ENCODE measurements around the gene CCDC50.

Gene CCDC50

GRCh38 chr3:191362524-191363090 lies 33.4 kb downstream of the CCDC50 start:
- H3K36me3 ChIP-seq (ENCODE audit: insufficient read depth, low read length) = peaks cover 34% of the 10 kb centered on the region
- 100% methylated on average over 1 of the region's 2 CpGs for WGBS
- no peaks in the 10 kb centered on the region for H3K9me3 ChIP-seq (ENCODE audit: insufficient read depth, low read depth, low read length)
- H3K4me3 ChIP-seq (ENCODE audit: low read length) = no peak overlapping the region
- H3K4me1 ChIP-seq (ENCODE audit: insufficient read depth, low read length) = peaks cover 80% of the 10 kb centered on the region
- no peaks in the 10 kb centered on the region for H3K27me3 ChIP-seq (ENCODE audit: insufficient read depth, low read length)
- no peak overlapping the region for H3K27ac ChIP-seq (ENCODE audit: low read depth, low read length)
- H3K9ac ChIP-seq (ENCODE audit: low read depth, low read length) = no peak overlapping the region

GRCh38 chr3:191363221-191363620 lies 34.0 kb downstream of the CCDC50 start:
- no peak overlapping the region for H3K27ac ChIP-seq (ENCODE audit: low read depth, low read length)
- no peak overlapping the region for H3K4me3 ChIP-seq (ENCODE audit: low read length)
- peaks cover 34% of the 10 kb centered on the region for H3K36me3 ChIP-seq (ENCODE audit: insufficient read depth, low read length)
- H3K9ac ChIP-seq (ENCODE audit: low read depth, low read length) = no peak overlapping the region
- H3K4me1 ChIP-seq (ENCODE audit: insufficient read depth, low read length) = peaks cover 79% of the 10 kb centered on the region
- no peaks in the 10 kb centered on the region for H3K27me3 ChIP-seq (ENCODE audit: insufficient read depth, low read length)
- H3K9me3 ChIP-seq (ENCODE audit: insufficient read depth, low read depth, low read length) = no peaks in the 10 kb centered on the region
- 94% methylated on average over 4 of the region's 4 CpGs for WGBS

GRCh38 chr3:191366675-191367074 lies 37.5 kb downstream of the CCDC50 start:
- no peak overlapping the region for H3K27ac ChIP-seq (ENCODE audit: low read depth, low read length)

GRCh38 chr3:191368755-191369615 lies 39.8 kb downstream of the CCDC50 start:
- H3K4me1 ChIP-seq (ENCODE audit: insufficient read depth, low read length) = peaks cover 58% of the 10 kb centered on the region
- 85% methylated on average over 4 of the region's 5 CpGs for WGBS
- H3K4me3 ChIP-seq (ENCODE audit: low read length) = no peak overlapping the region
- H3K9ac ChIP-seq (ENCODE audit: low read depth, low read length) = 0 out of 2 replicates have a peak overlapping the region, but pooled peaks have one; percentile 32
- no peaks in the 10 kb centered on the region for H3K27me3 ChIP-seq (ENCODE audit: insufficient read depth, low read length)
- peak overlapping the region; percentile 86; the same call in 1 of the 2 replicates for H3K27ac ChIP-seq (ENCODE audit: low read depth, low read length)
- H3K36me3 ChIP-seq (ENCODE audit: insufficient read depth, low read length) = peaks cover 22% of the 10 kb centered on the region; the same call in 1 of the 2 replicates
- H3K9me3 ChIP-seq (ENCODE audit: insufficient read depth, low read depth, low read length) = no peaks in the 10 kb centered on the region

More at GRCh38 chr3:191366675-191367074, 37.5 kb downstream of the CCDC50 start:
- no peaks in the 10 kb centered on the region for H3K9me3 ChIP-seq (ENCODE audit: insufficient read depth, low read depth, low read length)
- peaks cover 67% of the 10 kb centered on the region for H3K4me1 ChIP-seq (ENCODE audit: insufficient read depth, low read length)
- H3K36me3 ChIP-seq (ENCODE audit: insufficient read depth, low read length) = peaks cover 30% of the 10 kb centered on the region; the same call in 1 of the 2 replicates
- WGBS = 91% methylated on average over 2 of the region's 2 CpGs
- no peaks in the 10 kb centered on the region for H3K27me3 ChIP-seq (ENCODE audit: insufficient read depth, low read length)
- no peak overlapping the region for H3K4me3 ChIP-seq (ENCODE audit: low read length)
- H3K9ac ChIP-seq (ENCODE audit: low read depth, low read length) = no peak overlapping the region

GRCh38 chr3:191369616-191370010 lies 40.4 kb downstream of the CCDC50 start:
- Histone ChIP-seq H3K9me3 (ENCODE audit: insufficient read depth, low read depth, low read length) (no peaks in the 10 kb centered on the region), H3K36me3 (ENCODE audit: insufficient read depth, low read length) (peaks cover 22% of the 10 kb centered on the region; the same call in 1 of the 2 replicates), H3K4me1 (ENCODE audit: insufficient read depth, low read length) (peaks cover 56% of the 10 kb centered on the region), H3K27me3 (ENCODE audit: insufficient read depth, low read length) (no peaks in the 10 kb centered on the region), H3K9ac (ENCODE audit: low read depth, low read length) (no peak overlapping the region), H3K27ac (ENCODE audit: low read depth, low read length) (peak overlapping the region; percentile 86), H3K4me3 (ENCODE audit: low read length) (no peak overlapping the region)
- 100% methylated on average over 1 of the region's 2 CpGs for WGBS

- no peak overlapping the region for H3K4me3 ChIP-seq (ENCODE audit: low read length)
- H3K27me3 ChIP-seq (ENCODE audit: insufficient read depth, low read length) = no peaks in the 10 kb centered on the region
- WGBS = 99% methylated on average over 2 of the region's 2 CpGs
- peaks cover 39% of the 10 kb centered on the region for H3K4me1 ChIP-seq (ENCODE audit: insufficient read depth, low read length)
- H3K9ac ChIP-seq (ENCODE audit: low read depth, low read length) = no peak overlapping the region
- H3K27ac ChIP-seq (ENCODE audit: low read depth, low read length) = no peak overlapping the region
- H3K36me3 ChIP-seq (ENCODE audit: insufficient read depth, low read length) = peaks cover 32% of the 10 kb centered on the region
- no peaks in the 10 kb centered on the region for H3K9me3 ChIP-seq (ENCODE audit: insufficient read depth, low read depth, low read length)
Observed at GRCh38 chr3:191372122-191372521, 42.9 kb downstream of the CCDC50 start.

GRCh38 chr3:191373327-191373726 lies 44.1 kb downstream of the CCDC50 start:
- Histone ChIP-seq H3K27ac (ENCODE audit: low read depth, low read length) (no peak overlapping the region), H3K9ac (ENCODE audit: low read depth, low read length) (no peak overlapping the region), H3K4me1 (ENCODE audit: insufficient read depth, low read length) (peaks cover 29% of the 10 kb centered on the region), H3K36me3 (ENCODE audit: insufficient read depth, low read length) (peaks cover 32% of the 10 kb centered on the region), H3K9me3 (ENCODE audit: insufficient read depth, low read depth, low read length) (no peaks in the 10 kb centered on the region), H3K4me3 (ENCODE audit: low read length) (no peak overlapping the region), H3K27me3 (ENCODE audit: insufficient read depth, low read length) (no peaks in the 10 kb centered on the region)
- 100% methylated on average over 2 of the region's 4 CpGs for WGBS

GRCh38 chr3:191376516-191377141 lies 47.4 kb downstream of the CCDC50 start:
- H3K9ac ChIP-seq (ENCODE audit: low read depth, low read length) = no peak overlapping the region
- no peaks in the 10 kb centered on the region for H3K27me3 ChIP-seq (ENCODE audit: insufficient read depth, low read length)
- H3K9me3 ChIP-seq (ENCODE audit: insufficient read depth, low read depth, low read length) = no peaks in the 10 kb centered on the region
- 80% methylated on average over 7 of the region's 7 CpGs for WGBS
- peaks cover 14% of the 10 kb centered on the region for H3K4me1 ChIP-seq (ENCODE audit: insufficient read depth, low read length)
- peak overlapping the region; percentile 5; the same call in 1 of the 2 replicates for H3K27ac ChIP-seq (ENCODE audit: low read depth, low read length)
- H3K4me3 ChIP-seq (ENCODE audit: low read length) = no peak overlapping the region
- H3K36me3 ChIP-seq (ENCODE audit: insufficient read depth, low read length) = peaks cover 34% of the 10 kb centered on the region

- Histone ChIP-seq H3K9me3 (ENCODE audit: insufficient read depth, low read depth, low read length) (no peaks in the 10 kb centered on the region), H3K4me3 (ENCODE audit: low read length) (no peak overlapping the region), H3K4me1 (ENCODE audit: insufficient read depth, low read length) (peaks cover 26% of the 10 kb centered on the region), H3K9ac (ENCODE audit: low read depth, low read length) (no peak overlapping the region), H3K36me3 (ENCODE audit: insufficient read depth, low read length) (peaks cover 45% of the 10 kb centered on the region), H3K27ac (ENCODE audit: low read depth, low read length) (no peak overlapping the region), H3K27me3 (ENCODE audit: insufficient read depth, low read length) (no peaks in the 10 kb centered on the region)
Observed at GRCh38 chr3:191378142-191378812, 49.1 kb downstream of the CCDC50 start.

GRCh38 chr3:191379446-191379845 lies 50.3 kb downstream of the CCDC50 start:
- peaks cover 48% of the 10 kb centered on the region for H3K36me3 ChIP-seq (ENCODE audit: insufficient read depth, low read length)
- H3K27me3 ChIP-seq (ENCODE audit: insufficient read depth, low read length) = no peaks in the 10 kb centered on the region
- H3K27ac ChIP-seq (ENCODE audit: low read depth, low read length) = no peak overlapping the region
- H3K9ac ChIP-seq (ENCODE audit: low read depth, low read length) = no peak overlapping the region
- peaks cover 27% of the 10 kb centered on the region for H3K4me1 ChIP-seq (ENCODE audit: insufficient read depth, low read length)
- 57% methylated on average over 2 of the region's 2 CpGs for WGBS
- no peak overlapping the region for H3K4me3 ChIP-seq (ENCODE audit: low read length)
- no peaks in the 10 kb centered on the region for H3K9me3 ChIP-seq (ENCODE audit: insufficient read depth, low read depth, low read length)

- Histone ChIP-seq H3K27me3 (ENCODE audit: insufficient read depth, low read length) (no peaks in the 10 kb centered on the region), H3K9me3 (ENCODE audit: insufficient read depth, low read depth, low read length) (no peaks in the 10 kb centered on the region), H3K36me3 (ENCODE audit: insufficient read depth, low read length) (peaks cover 46% of the 10 kb centered on the region), H3K27ac (ENCODE audit: low read depth, low read length) (no peak overlapping the region), H3K4me3 (ENCODE audit: low read length) (no peak overlapping the region), H3K9ac (ENCODE audit: low read depth, low read length) (no peak overlapping the region), H3K4me1 (ENCODE audit: insufficient read depth, low read length) (peaks cover 27% of the 10 kb centered on the region)
- 79% methylated on average over 2 of the region's 2 CpGs for WGBS
Observed at GRCh38 chr3:191380001-191380400, 50.8 kb downstream of the CCDC50 start.
